Natural killer cell (primary cell): Measurements from ENCODE around the gene MARCHF3. TPM values are rescaled to one million over a fixed set of nuclear protein-coding genes. Genes with fewer than 3 reads are reported as not detected.

Experiments used
- ATAC-seq, 3 donors: fragments of 150-1000 bp in 2 of 3; fragments of 200-7000 bp in 1 of 3; cut with Tn5 transposase; 1 replicate in 1 of 3; 2 replicates in 2 of 3; pipeline ENCODE4 v1.10.0; 2021; ENCODE audit warnings: mild to moderate bottlenecking in 2 of 3, moderate library complexity in 2 of 3
- DNase-seq, 2 donors: peaks; one replicate each; pipeline versions ENCODE4 v3.0.0 to v3.0.0-alpha.2; 2013 to 2021; ENCODE audit warnings: mixed read lengths in 1 of 2
- H3K27ac ChIP-seq: one replicate; pipeline ENCODE4 v1.5.1; 2013; ENCODE audit warnings: mild to moderate bottlenecking, low read length
- H3K27me3 ChIP-seq: one replicate; pipeline ENCODE4 v1.6.1; 2013; ENCODE audit warnings: low read length; ENCODE audit not compliant: control insufficient read depth, insufficient read depth
- H3K36me3 ChIP-seq: one replicate; pipeline ENCODE4 v1.6.1; 2013; ENCODE audit warnings: low read length; ENCODE audit not compliant: control insufficient read depth, insufficient read depth
- H3K4me1 ChIP-seq: one replicate; pipeline ENCODE4 v1.6.1; 2013; ENCODE audit warnings: low read length; ENCODE audit not compliant: control insufficient read depth, insufficient read depth
- H3K4me3 ChIP-seq: one replicate; pipeline ENCODE4 v1.5.1; 2013; ENCODE audit warnings: low read length
- H3K9me3 ChIP-seq: one replicate; pipeline ENCODE4 v1.6.1; 2013; ENCODE audit warnings: low read length; ENCODE audit not compliant: control insufficient read depth, insufficient read depth
- H3K27ac Mint-ChIP-seq, 2 donors: one replicate each; pipeline ENCODE4 v1.8.0; 2022; ENCODE audit warnings: mild to moderate bottlenecking in 2 of 2, mixed read lengths in 2 of 2, moderate library complexity in 1 of 2
- H3K27me3 Mint-ChIP-seq, 2 donors: one replicate each; pipeline ENCODE4 v1.8.0; 2022; ENCODE audit warnings: low read depth in 2 of 2, mixed read lengths in 2 of 2
- H3K36me3 Mint-ChIP-seq: one replicate; pipeline ENCODE4 v1.8.0; 2022; ENCODE audit warnings: mixed read lengths
- H3K4me1 Mint-ChIP-seq, 2 donors: one replicate each; pipeline ENCODE4 v1.8.0; 2022; ENCODE audit warnings: mixed read lengths in 2 of 2
- H3K4me3 Mint-ChIP-seq: one replicate; pipeline ENCODE4 v1.8.0; 2022; ENCODE audit warnings: mild to moderate bottlenecking, moderate library complexity, mixed read lengths
- H3K9me3 Mint-ChIP-seq, 2 donors: one replicate each; pipeline ENCODE4 v1.8.0; 2022; ENCODE audit warnings: mixed read lengths in 2 of 2
- WGBS: methylation state at CpG from one replicate; pipeline ENCODE4 v1.1.7; 2013; ENCODE audit warnings: missing lambda C conversion rate; ENCODE audit not compliant: insufficient coverage; 5-methylcytosine and 5-hydroxymethylcytosine counted together
- intact Hi-C: fragments of 100-400 bp; cut with micrococcal nuclease; formaldehyde crosslinking; loops from one replicate; pipeline ENCODE4 v1.14.2; 2022
- total RNA-seq, 4 donors: library from RNA; stranded (reverse); fragments of 120-200 nt in 1 of 4; gene quantifications; one replicate each; pipeline versions ENCODE4 v1.2.3 to v1.2.4, GENCODE V29; 2013 to 2022
- TF ChIP-seq, protein P1 (sequence below): fragments of 200-600 bp; IDR thresholded peaks from one replicate; pipeline ENCODE4 v1.8.0; 2022; ENCODE audit warnings: antibody characterized with exemption

Gene MARCHF3
- total RNA-seq, 3 donors from 2014 or later (not counting 1 experiment from before 2014, with no cell fraction given): 6.8 to 11.2 (median 8.9) TPM

DNA sequence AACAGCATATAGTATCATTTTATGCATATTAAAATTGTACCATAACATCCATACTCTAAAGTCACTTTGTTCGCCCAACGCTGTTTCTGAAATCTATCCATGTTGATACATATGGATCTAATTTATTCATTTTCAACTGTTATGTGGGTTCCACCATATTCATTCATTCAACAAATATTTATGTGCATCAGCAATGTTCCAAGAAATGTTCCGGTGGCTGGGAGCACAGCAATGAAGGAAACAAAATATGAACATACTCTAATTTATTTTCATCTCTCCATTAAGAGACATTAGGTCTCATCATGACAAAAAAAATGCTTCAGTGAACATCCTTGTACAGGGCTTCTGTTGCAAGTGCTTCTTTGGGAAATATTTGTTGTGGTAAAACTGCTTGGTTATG lies 75.4 kb downstream of the MARCHF3 start:
- H3K9me3 ChIP-seq: no peaks in the 10 kb centered on the region
- H3K27me3 ChIP-seq: no peaks in the 10 kb centered on the region
- intact Hi-C loops: no loop called here
- WGBS: 100% methylated on average over 3 of the region's 3 CpGs
- TF ChIP-seq, protein P1, sequence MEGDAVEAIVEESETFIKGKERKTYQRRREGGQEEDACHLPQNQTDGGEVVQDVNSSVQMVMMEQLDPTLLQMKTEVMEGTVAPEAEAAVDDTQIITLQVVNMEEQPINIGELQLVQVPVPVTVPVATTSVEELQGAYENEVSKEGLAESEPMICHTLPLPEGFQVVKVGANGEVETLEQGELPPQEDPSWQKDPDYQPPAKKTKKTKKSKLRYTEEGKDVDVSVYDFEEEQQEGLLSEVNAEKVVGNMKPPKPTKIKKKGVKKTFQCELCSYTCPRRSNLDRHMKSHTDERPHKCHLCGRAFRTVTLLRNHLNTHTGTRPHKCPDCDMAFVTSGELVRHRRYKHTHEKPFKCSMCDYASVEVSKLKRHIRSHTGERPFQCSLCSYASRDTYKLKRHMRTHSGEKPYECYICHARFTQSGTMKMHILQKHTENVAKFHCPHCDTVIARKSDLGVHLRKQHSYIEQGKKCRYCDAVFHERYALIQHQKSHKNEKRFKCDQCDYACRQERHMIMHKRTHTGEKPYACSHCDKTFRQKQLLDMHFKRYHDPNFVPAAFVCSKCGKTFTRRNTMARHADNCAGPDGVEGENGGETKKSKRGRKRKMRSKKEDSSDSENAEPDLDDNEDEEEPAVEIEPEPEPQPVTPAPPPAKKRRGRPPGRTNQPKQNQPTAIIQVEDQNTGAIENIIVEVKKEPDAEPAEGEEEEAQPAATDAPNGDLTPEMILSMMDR: no peak
- no peak overlapping the region for H3K4me3 ChIP-seq
- ATAC-seq (no peak), DNase-seq (no peak)
- peaks cover 3 to 9% of the 10 kb centered on the region in 2 donors for H3K27me3 Mint-ChIP-seq
- no peaks in the 10 kb centered on the region for H3K36me3 ChIP-seq
- H3K27ac ChIP-seq: no peak overlapping the region
- no peak overlapping the region for H3K4me3 Mint-ChIP-seq
- H3K4me1 ChIP-seq: no peaks in the 10 kb centered on the region
- H3K36me3 Mint-ChIP-seq: no peaks in the 10 kb centered on the region
- no peak overlapping the region for H3K27ac Mint-ChIP-seq
- H3K9me3 Mint-ChIP-seq: no peaks in the 10 kb centered on the region
- no peaks in the 10 kb centered on the region for H3K4me1 Mint-ChIP-seq

DNA sequence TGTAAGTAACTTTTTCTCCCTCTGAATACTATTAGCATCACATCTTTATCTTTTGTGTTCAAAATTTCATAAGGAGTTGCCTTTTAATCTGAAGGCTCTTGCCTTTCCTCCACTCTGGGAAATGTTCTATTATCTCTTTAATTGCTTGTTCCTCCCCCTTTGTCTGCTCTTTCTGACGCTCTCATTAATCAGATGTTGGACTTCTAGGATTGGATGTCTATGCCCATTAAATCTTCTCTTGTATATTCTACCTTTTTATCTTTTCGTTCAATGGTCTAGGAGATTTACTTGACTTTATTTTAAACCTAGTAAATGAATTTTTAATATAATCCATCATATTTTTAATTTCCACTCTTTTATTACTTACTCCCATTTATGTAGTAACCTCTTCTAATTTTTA lies 76.7 kb downstream of the MARCHF3 start:
- Histone ChIP-seq H3K4me1 (no peaks in the 10 kb centered on the region), H3K27ac (no peak overlapping the region), H3K36me3 (no peaks in the 10 kb centered on the region), H3K27me3 (no peaks in the 10 kb centered on the region), H3K4me3 (no peak overlapping the region), H3K9me3 (no peaks in the 10 kb centered on the region)
- intact Hi-C loops: no loop called here
- WGBS: 100% methylated on average over 1 of the region's 2 CpGs
- H3K9me3 Mint-ChIP-seq: no peaks in the 10 kb centered on the region
- H3K27me3 Mint-ChIP-seq: peaks cover 0 to 6% of the 10 kb centered on the region in 2 donors
- DNase-seq (no peak), ATAC-seq (no peak)
- TF ChIP-seq, protein P1: no peak
- no peaks in the 10 kb centered on the region for H3K4me1 Mint-ChIP-seq
- H3K4me3 Mint-ChIP-seq: no peak overlapping the region
- H3K27ac Mint-ChIP-seq: no peak overlapping the region
- no peaks in the 10 kb centered on the region for H3K36me3 Mint-ChIP-seq

DNA sequence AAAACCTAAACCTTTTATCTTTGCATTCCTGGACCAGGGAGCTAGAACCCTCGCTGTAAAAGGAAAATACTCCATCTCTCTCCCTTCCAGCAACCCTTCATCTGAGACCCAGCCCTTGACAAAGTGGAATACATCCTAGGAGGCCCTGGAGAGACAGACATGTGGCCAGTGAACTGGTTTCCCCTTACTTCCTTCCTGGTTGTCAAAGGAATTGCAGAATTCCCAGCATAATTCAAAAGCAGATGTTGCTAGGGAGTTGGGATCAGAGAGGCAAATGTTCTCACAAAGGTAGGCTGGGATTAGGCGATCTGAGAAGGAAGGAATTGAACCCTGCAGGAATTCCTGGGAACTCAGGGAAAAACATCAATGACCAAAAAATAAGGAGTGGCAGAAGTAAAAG lies 80.9 kb downstream of the MARCHF3 start:
- Mint-ChIP-seq H3K27ac (no peak overlapping the region), H3K27me3 (no peaks in the 10 kb centered on the region), H3K36me3 (no peaks in the 10 kb centered on the region), H3K9me3 (no peaks in the 10 kb centered on the region), H3K4me3 (no peak overlapping the region), H3K4me1 (no peaks in the 10 kb centered on the region)
- TF ChIP-seq, protein P1: no peak
- Histone ChIP-seq H3K36me3 (no peaks in the 10 kb centered on the region), H3K27ac (no peak overlapping the region), H3K4me1 (no peaks in the 10 kb centered on the region), H3K27me3 (no peaks in the 10 kb centered on the region), H3K4me3 (no peak overlapping the region), H3K9me3 (no peaks in the 10 kb centered on the region)
- intact Hi-C loops: no loop called here
- DNase-seq (no peak), ATAC-seq (no peak)
- 98% methylated on average over 2 of the region's 2 CpGs for WGBS

DNA sequence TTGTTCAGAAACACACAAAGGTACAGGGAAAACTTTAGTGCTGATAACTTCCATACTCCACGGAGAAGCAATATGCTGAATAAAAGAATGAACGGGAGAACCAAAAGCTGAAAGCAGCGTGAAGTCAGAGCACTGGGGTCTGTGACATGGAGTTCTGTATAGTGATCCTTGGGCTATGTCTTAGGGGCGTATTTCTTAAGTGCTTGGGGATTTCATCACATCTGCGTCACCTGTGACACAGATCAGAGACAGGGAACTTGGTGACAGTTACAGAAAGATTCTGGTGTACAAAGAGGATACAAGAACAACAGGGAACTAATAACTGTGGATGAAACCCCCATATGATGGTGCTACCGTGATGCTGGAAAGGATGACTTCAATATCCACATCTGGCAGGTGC lies 81.9 kb downstream of the MARCHF3 start:
- no peak overlapping the region for H3K27ac Mint-ChIP-seq
- no peak for DNase-seq
- Histone ChIP-seq H3K4me1 (no peaks in the 10 kb centered on the region), H3K27ac (no peak overlapping the region), H3K4me3 (no peak overlapping the region), H3K36me3 (no peaks in the 10 kb centered on the region), H3K9me3 (no peaks in the 10 kb centered on the region), H3K27me3 (no peaks in the 10 kb centered on the region)
- 92% methylated on average over 6 of the region's 6 CpGs for WGBS
- H3K9me3 Mint-ChIP-seq: no peaks in the 10 kb centered on the region
- H3K36me3 Mint-ChIP-seq: no peaks in the 10 kb centered on the region
- TF ChIP-seq, protein P1: no peak
- H3K4me3 Mint-ChIP-seq: no peak overlapping the region
- no peaks in the 10 kb centered on the region for H3K27me3 Mint-ChIP-seq
- no peaks in the 10 kb centered on the region for H3K4me1 Mint-ChIP-seq
- intact Hi-C loops: no loop called here
- ATAC-seq: no peak
